Activated T-helper 9 cell treated with anti-CD3 and anti-CD28 coated beads, Interleukin-2, amount 50 U/mL, for 16 hours (primary cell): ENCODE data around the gene FAM210B.
A peak's percentile ranks its signal among the peaks of the same experiment; 100 is the strongest.
"Not testable (repeated sequence)": the region's sequence is repeated elsewhere in the genome, so short reads cannot be mapped to it uniquely, and the experiment has no call there.

Source experiments
- DNase-seq: peaks from one replicate; pipeline ENCODE4 v3.0.0-alpha.2; 2020; ENCODE audit warnings: low read depth

FAM210B gene

DNA sequence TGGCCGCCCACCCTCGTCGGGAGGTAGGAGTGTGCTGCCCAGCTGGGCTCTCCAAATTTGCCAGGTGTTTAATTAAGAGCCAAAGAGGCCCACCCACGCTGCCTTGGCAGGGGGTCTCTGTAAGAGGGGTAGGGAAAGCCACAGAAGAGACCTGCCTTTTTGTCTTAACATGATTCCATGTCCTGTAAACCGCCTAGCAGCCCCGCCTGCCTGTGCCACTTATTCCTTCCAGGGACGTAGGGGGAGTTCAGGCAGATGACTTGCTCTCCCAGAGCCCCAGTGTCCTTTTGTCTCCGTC lies 2.1 kb downstream of the FAM210B start:
- no peak for DNase-seq

DNA sequence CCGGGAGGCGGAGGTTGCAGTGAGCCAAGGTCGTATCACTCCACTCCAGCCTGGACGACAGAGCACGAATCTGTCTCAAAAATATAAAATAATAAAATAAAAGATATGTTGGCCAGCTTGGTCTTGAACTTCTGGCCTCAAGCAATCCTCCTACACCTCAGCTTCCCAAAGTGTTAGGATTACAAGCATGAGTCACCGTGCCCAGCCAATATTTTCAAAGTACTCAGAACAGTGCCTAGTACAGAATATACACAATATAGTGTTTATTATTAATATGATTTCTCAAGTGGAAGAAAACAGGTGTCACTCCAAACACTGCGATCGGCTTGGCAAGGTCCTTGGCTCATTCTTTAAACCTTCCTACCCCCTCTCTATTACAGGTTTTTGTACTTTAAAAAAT lies 3.1 kb downstream of the FAM210B start:
- DNase-seq = no peak

DNA sequence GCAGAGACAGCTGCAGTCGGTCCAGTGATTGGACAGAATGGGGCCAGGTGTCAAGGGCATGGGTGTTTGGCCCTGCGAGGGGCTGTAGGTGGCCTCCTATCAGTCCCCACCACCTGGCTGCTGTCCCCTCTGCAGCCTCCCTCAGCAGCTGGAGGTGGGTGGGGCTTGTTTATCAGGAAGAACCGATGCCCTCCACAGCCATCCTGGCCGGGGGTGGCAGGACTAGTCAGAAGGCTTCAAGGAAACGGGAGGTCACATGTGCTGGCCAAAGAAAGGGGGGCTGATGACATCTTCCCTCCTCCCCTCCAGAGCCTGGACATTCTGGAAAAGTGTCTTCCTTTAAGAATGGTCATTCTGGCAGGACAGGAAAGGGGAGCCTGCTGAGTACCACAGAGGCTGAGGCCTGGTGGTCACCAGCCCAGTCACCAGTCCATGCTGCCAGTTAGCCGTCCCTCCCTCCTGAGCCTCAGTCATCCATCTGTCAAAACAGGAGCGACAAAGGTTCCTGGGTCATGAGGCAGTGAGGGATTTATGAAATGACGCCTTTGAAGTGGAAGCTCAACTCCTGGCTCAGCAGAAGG lies 4.1 kb downstream of the FAM210B start:
- DNase-seq = no peak

DNA sequence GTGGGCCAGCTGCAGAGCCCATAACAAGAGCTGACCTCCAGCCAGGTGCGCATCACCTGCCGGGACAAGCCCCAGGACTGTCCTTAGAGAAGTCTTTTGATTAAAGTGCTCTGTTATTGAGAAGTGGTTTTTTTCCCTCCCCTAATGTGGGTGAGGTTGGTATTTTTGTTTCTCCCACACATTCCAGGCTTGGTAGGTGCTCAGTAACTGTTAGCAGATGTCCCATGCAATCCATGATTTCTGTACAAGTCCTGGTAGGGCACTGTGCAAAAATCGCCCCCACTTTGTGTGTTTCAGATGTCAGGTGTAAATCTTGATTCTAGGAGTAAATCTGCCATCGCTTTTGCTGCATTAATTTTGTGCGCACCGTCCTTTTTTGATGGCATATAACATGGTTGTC lies 4.7 kb downstream of the FAM210B start:
- no peak for DNase-seq

DNA sequence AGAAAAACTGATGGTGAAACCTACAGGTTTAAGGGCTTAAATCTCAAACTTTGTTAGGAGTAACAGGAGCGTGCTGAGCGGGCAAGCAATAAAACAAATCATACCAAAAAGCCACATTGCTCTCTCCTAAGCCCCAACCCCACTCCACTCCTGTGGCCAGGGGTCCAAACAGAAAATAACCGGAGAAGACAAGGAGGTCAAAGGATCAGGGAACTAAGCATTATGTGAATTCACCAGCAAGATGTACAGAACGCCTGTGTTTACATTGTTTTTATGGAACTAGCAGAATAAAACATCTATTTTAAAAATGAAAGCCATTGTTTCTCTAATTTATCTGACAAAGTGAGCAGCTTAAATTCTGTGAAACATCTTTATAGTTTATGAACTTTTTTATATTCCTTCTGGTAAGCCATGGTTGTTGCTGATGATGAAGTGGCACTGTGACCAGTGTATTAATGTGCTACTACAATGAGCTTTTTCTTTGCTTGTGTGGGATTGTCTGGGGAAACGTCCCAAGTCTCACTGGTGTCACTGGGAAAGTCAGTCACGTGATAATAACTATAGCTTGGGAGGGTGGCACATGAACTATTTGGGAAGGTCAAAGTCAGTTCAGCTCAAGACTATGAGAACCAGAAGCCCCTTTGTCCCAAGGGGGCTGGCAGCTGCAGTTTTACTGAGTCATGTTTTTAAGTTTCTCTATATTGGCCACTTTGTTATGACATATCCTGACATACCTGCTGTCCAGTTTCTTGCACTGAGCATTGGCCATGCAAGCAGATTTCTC lies 9.8 kb downstream of the FAM210B start:
- DNase-seq = no peak

DNA sequence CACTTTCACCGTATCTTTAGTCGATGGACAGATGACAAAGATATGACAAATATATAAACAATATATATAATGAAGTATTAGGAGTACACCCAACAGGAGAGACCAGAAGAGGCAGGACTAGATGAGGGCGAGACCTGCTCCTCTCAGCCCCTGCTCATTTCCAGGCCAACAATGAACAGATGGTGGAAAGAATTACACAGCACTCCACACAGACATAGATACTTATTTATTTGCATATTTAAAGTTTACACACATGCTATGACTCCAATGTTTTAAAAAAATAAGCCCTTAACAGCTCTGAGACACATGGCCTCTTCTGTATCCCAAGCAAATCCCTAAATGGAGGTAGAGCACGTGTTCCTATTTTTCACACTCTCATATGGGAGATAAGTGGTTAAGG lies 10.4 kb downstream of the FAM210B start:
- DNase-seq = no peak

DNA sequence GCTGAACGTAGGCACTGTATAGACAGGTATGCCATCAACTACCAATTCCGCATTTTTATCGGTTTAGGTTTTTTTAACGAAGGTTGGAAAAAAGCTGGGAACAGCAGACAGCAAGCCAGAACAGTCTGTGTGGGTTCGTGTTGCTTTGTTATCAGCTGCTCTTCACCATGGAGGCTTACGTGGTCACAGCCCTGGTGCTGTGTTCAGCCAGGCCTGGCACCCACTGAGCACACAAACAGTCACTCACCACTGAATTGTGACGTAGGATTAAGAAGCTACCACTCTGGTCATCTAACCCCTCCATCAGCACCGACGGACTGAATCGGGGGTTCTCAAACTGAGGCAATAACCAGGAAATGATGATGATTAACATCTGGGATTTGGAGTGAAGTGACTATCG lies 13.2 kb downstream of the FAM210B start:
- DNase-seq = no peak

DNA sequence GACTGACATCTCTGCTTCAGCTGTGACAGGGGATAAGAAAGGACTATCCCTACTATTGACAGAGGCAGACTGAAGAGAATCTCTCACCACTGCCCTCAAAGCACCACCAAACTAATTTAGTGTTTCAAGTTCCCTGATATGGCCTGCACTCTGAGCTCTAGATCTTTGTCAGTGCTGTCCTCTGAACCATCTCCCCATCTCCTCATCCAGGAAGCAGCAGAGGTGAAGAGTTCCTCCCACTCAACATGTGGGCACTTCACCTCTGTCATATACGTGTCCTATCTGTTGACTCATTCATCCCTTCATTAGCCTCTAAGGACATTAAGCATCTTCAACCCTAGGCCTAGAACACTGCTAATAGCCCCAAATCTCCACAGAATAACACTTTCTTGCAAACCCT lies 14.1 kb downstream of the FAM210B start:
- no peak for DNase-seq

DNA sequence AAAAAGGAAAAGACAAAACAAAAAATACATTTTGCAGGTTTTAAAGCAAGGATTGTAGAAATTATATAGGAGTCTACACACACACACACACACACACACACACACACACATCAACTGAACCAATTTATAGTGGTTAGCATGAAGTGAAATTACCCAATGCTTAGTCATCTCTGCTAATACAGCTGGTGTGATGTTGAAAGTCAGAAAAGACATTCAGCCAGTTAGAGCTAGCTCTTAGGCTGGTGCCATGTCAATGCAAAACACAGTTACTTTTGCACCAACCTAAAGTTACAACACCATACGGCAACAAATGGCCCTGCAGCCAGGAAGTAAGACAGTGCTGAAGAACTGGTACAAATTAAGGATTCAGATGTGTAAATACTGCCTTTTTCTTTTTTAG lies 15.2 kb downstream of the FAM210B start:
- no peak for DNase-seq

DNA sequence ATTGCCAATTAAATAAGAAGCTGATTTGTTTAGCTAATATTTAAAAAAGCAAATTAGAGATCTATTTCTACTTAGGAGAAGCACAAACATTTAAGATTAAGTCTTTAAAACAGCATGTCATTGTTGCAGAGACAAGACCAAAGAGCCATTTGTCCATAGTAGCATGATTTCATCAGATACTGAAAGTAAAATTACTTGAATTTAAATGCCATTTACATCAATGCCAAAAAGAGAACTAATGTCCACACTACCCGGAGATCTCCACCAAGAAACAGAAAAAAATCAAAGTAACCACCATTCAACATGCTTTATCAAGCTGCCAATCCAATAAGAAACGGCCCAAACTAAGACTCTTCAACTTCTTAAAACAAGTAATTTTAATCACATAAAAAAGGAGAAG lies 17.6 kb downstream of the FAM210B start:
- DNase-seq = no peak

DNA sequence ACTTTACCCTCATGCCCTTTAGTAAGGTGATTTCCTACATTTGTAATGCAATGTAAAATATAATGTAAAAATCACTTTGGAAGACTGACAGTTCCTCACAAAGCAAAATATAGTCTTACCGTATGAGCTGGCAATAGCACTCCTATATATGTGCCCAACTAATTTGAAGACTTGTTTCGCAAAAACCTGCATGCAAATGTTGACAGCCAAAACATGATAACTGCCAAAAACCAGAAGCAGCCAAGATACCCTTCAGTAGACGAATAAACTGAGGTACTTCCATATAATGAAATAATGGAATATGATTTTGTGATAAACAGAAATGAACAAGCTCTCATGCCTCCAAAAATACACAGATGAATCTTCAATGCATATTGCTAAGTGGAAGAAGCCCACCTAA lies 19.6 kb downstream of the FAM210B start:
- no peak for DNase-seq

DNA sequence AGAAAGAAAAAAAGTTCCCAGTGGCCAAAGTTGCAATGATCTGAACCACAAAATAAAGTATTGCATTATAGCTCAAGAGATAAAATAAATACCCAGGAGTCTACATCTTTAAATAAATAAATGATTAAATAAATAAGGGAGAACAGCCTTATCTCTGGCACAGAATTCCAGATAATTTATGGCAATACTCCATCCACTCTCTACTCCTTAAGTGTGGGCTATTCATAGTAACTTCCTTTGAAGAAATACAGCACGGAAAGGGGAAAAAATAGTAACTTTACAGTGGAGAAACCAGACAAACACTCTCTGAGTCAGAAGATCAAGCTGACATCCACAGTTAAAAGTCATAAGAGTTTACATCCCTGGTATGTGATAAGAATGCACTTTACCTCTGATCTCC lies 21.6 kb downstream of the FAM210B start:
- DNase-seq = no peak

DNA sequence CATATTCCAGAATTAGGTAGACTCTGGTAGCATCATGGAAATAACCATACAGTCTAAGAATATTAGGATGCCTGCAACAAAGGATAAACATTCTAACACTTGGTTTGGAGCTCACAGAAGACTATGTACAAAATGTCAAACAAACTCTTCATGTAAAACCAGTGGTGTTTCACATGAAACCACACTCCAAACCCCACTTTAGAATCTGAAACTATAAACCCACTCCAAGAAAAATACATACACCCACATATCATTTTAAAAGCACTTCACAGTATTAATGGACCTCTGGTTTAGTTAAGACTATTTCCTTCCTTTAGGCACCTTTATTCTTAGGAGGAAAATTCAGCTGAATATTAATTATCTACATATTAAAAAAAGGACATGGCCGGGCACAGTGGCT lies 22.7 kb downstream of the FAM210B start:
- DNase-seq = no peak

DNA sequence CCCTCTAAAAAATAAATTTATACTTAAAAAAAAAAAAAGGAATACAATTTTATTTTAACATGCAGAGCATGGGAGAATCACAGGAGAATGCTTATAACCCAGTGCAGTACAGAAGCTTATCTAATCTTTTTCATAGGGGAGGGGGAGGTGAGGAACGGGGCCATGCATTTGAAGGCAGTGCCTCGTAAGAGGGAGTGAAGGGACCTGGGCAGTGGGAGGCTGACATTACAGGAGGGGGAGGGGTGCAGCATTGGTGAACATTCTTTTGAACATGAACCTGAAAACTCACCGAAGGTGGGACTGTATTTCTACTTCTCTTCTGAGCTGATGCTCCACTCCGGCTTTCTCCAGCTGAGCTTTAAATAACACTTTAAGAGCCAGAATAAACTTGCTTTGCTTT lies 23.9 kb downstream of the FAM210B start:
- DNase-seq = no peak

DNA sequence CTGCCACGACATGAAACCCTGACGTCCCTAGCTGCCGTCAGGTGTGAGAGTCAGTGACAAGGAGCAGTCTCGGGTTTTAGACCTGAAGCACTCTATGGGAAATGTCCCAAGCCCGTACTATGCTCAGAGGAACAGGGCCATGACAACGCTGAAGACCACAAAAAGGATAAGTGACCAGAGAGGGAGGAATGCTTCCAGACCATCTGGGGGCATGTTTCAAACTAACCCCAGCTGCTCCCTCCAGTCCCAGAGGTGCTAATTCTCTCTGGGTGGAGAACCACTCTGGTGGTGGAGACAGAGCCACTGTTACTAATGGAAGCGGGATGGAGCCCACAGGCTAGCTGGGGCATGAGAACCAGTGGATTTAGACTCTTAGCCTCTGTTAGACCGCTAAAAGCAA lies 24.6 kb downstream of the FAM210B start:
- DNase-seq = no peak

DNA sequence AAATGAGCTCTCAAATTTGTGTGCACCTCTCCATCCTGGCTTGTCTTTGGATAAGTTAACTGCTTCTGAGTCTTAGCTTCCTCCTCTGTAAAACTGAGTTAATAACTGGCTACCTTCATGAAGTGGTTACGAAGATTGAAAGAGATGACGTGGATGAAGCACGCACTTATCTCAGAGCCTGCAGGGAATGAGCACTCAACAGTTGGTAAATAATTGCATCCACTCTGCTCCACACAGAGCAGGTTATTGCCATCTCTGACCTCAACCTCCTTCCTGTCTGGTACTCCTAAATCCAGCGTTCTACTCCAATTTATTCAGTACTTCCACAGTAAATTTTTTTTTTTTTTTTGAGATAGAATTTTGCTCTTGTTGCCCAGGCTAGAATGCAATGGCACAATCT lies 26.4 kb downstream of the FAM210B start:
- DNase-seq = no peak

DNA sequence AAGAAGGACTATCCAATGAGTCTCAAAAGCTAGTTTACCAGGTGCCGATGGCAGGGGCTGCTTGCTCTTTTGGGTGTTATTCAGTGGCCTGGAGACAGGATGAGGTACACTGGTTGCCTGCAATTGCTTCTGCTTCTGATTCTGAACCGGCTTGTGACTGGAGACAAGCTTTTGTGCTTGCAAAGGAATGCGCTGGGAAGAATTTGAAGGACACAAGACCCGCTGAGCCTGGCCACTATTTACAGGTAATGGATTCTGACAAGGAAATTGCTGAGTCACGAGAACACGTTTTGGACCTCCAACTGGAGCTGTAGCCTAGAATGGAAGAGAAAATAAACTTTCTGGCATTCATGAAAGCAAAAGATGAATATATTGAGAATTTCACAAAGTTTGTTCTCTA lies 27.4 kb downstream of the FAM210B start:
- no peak for DNase-seq

DNA sequence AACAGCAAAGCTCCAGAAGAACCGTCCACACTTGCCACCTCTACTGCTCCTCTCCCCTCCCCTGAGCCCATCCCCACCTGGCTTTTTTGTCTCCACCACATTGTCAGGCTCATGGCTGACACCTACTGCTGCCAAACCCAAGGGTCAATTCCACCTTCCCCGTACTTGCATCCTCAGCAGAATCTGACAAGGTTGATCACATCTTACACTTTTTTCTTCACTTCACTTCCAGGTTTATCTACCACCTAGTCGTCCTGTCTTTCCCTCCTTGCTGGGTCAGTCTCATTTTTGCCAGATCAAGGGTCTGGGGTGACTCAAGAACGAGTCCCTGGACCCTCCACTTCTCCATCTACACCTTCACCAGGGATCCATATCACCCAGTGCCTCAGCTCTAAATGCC lies 30.1 kb downstream of the FAM210B start:
- no peak for DNase-seq

DNA sequence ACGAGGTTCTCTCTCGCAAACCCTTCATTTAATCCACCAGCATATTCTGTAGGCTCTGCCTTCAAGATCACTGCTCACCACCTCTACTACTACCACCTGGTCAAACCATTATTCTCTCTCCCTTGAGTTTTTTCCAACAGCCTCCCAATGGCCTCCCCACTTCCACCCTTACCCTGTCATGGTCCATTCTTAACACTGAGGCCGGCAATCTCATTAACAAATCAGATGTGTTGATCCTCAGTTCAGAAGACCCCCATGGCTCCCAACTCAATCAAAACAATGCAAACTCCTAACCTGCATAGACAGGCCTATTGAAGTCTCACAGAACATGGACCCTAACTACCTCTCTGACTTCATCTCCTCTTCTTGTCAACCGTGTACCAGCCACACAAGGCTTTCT lies 31.0 kb downstream of the FAM210B start:
- DNase-seq = no peak

DNA sequence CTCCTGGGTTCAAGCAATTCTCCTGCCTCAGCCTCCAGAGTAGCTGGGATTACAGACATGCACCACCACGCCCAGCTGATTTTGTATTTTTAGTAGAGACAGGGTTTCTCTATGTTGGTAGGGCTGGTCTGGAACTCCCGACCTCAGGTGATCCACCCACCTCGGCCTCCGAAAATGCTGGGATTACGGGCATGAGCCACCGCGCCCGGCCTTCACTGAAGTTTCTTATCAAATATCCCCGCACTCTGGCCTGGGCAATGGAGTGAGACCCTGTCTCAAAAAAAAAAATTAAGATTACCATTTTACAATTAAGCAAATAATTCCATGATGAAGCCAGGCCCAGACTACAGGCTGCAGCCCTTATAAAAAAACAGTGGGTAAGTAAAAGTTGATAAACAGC lies 31.6 kb downstream of the FAM210B start:
- DNase-seq = not testable (repeated sequence)

DNA sequence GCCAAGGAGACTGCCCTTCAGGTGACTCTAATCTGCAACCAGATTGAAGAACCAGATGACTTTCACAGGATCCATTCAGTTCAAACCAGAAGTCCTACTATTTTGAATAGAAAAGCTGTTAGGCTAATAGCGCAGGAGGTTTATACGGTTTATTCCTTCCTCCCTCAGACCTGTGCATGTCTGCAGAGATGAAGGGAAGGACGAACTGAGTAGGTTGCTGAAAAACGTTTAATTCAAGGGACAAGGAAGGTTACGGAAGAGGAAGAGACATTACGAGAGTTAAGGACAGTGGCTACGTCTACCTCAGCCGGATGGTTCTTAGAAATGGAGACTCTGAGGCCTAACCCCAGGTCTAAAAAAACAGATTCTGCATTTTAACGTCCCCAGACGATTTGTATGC lies 32.3 kb downstream of the FAM210B start:
- no peak for DNase-seq

DNA sequence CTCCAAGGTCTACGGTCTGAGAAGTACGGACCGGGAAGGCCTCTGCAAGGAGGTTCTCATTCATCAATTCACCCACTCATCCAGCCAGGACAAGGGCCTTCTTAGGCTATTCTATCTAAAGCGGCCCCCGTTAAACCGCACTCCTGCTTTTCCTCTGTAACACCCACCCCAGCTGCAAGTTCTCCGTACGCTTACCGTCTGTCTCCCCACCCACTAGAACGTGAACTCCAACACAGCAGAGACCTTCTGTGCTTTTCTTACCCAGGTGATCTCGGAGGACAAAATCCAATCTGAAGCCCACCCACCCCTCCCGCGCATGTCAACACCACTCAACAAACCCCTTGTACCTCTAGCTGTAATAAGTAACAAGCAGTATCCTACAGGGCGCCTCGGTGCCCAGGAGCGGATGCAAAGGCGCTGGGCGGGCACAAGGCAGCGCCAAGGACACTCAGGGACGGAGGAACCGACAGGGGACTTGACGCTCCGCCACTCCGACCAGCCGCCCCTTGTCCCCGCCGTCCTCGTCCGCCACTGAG lies 32.9 kb downstream of the FAM210B start:
- no peak for DNase-seq

DNA sequence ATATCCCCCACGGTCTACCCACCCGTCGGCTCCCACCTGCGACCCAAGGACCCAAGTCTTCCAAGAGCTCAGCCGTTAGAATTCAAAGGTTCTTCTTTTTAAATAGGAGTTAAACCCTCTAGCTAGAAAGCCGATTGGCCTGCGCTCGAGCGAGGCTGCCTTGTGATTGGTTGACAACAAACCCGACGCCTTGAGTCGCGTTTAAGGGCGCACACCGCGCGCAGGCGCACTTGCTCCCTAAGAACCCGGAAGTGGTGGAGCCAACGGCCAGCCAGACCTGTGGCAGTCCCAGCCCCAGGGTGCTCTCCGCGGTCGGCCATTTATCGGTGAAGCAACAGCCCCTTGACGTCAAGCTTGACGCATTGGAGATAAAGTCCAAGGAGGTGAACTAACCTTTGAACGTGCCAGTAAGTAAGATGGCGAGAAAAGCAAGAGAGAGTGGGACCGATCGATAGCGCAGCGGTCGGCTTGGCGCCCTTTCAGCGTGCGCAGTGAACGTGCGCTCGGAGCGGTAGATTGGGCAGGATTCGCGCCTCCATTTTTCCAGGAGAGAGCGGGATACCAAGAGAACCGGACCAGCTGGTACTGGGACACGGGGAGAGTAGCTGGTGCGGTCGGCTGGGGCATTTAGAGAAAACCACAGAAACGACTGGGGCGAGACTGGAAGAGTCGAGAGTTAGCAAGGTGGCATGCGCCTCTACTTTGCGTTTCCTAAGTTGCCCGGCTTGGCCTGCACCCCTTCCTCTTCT lies 33.5 kb downstream of the FAM210B start, which contains the start of the genes AURKA and CSTF1:
TSS of gene AURKA (minus strand) at position 84 of the 749 bp plus-strand sequence. CDS start 4,018 bp downstream, outside the sequence.
TSS of gene CSTF1 (plus strand) at position 514 of the 749 bp plus-strand sequence. CDS start 2,908 bp downstream, outside the sequence.
- peak; percentile 99 for DNase-seq
